ENCODE measurements around the gene MORC2. TPM values are rescaled to one million over a fixed set of nuclear protein-coding genes. Genes with fewer than 3 reads are reported as not detected.

Gene MORC2
- polyA plus RNA-seq, 1 donor from 2014 or later: 15.1 TPM

GRCh38 chr22:30990690-30991089 lies 22.1 kb upstream of the MORC2 start:
- no peak overlapping the region for H3K4me3 ChIP-seq (ENCODE audit: low read length)
- no peak overlapping the region for H3K4me2 ChIP-seq (ENCODE audit: low read length)
- no peaks in the 10 kb centered on the region for H3K36me3 ChIP-seq (ENCODE audit: insufficient read depth, low read length)
- H3K9me3 ChIP-seq (ENCODE audit: low read length): no peaks in the 10 kb centered on the region
- H3K27ac ChIP-seq (ENCODE audit: low read length): no peak overlapping the region
- no peaks in the 10 kb centered on the region for H4K20me1 ChIP-seq (ENCODE audit: insufficient read depth)
- TF ChIP-seq EZH2 (IDR thresholded peaks at IDR 0.05; ENCODE audit: borderline replicate concordance, insufficient read depth, low read length, poor library complexity, severe bottlenecking): no peak
- TF ChIP-seq CTCF (IDR thresholded peaks at IDR 0.05; ENCODE audit: poor library complexity, severe bottlenecking): no peak
- no peak for TF ChIP-seq MXI1 (conservative IDR thresholded peaks at IDR 0.05; ENCODE audit: poor library complexity, severe bottlenecking)
- no peak for TF ChIP-seq EP300 (conservative IDR thresholded peaks at IDR 0.05; ENCODE audit: poor library complexity, severe bottlenecking)
- TF ChIP-seq RAD21 (conservative IDR thresholded peaks at IDR 0.05): no peak
- TF ChIP-seq REST (IDR thresholded peaks at IDR 0.05; ENCODE audit: borderline replicate concordance): no peak
- no peak for TF ChIP-seq POLR2AphosphoS5 (IDR thresholded peaks at IDR 0.05)
- no peak for TF ChIP-seq SMC3 (conservative IDR thresholded peaks at IDR 0.05; ENCODE audit: poor library complexity)
- no peak for TF ChIP-seq TAF1 (IDR thresholded peaks at IDR 0.05; ENCODE audit: low read depth)
- H3F3A ChIP-seq (ENCODE audit: insufficient read depth, low read length, poor library complexity, severe bottlenecking): no peaks in the 10 kb centered on the region
- H2AFZ ChIP-seq (ENCODE audit: low read depth, low read length): no peak overlapping the region
- H3K79me2 ChIP-seq (replicated peaks; ENCODE audit: insufficient read depth, low read length): no peaks in the 10 kb centered on the region
- H3K9ac ChIP-seq (ENCODE audit: low read length): no peak overlapping the region
- H3K9me2 ChIP-seq (ENCODE audit: insufficient read depth, low read length): no peaks in the 10 kb centered on the region
- no peaks in the 10 kb centered on the region for H3K27me3 ChIP-seq (ENCODE audit: insufficient read depth, low read depth, low read length)

GRCh38 chr22:30989474-30989873 lies 20.9 kb upstream of the MORC2 start:
- H3K79me2 ChIP-seq (replicated peaks; ENCODE audit: insufficient read depth, low read length): no peaks in the 10 kb centered on the region
- H2AFZ ChIP-seq (ENCODE audit: low read depth, low read length): no peak overlapping the region
- H3K36me3 ChIP-seq (ENCODE audit: insufficient read depth, low read length): no peaks in the 10 kb centered on the region
- no peak overlapping the region for H3K27ac ChIP-seq (ENCODE audit: low read length)
- H3K9me2 ChIP-seq (ENCODE audit: insufficient read depth, low read length): no peaks in the 10 kb centered on the region
- H4K20me1 ChIP-seq (ENCODE audit: insufficient read depth): no peaks in the 10 kb centered on the region
- H3K9ac ChIP-seq (ENCODE audit: low read length): no peak overlapping the region
- no peaks in the 10 kb centered on the region for H3K9me3 ChIP-seq (ENCODE audit: low read length)
- H3K4me3 ChIP-seq (ENCODE audit: low read length): no peak overlapping the region
- H3F3A ChIP-seq (ENCODE audit: insufficient read depth, low read length, poor library complexity, severe bottlenecking): no peaks in the 10 kb centered on the region
- no peak overlapping the region for H3K4me2 ChIP-seq (ENCODE audit: low read length)
- TF ChIP-seq EP300 (conservative IDR thresholded peaks at IDR 0.05; ENCODE audit: poor library complexity, severe bottlenecking) (no peak), EZH2 (IDR thresholded peaks at IDR 0.05; ENCODE audit: borderline replicate concordance, insufficient read depth, low read length, poor library complexity, severe bottlenecking) (no peak), MXI1 (conservative IDR thresholded peaks at IDR 0.05; ENCODE audit: poor library complexity, severe bottlenecking) (no peak), CTCF (IDR thresholded peaks at IDR 0.05; ENCODE audit: poor library complexity, severe bottlenecking) (no peak), POLR2AphosphoS5 (IDR thresholded peaks at IDR 0.05) (no peak), TAF1 (IDR thresholded peaks at IDR 0.05; ENCODE audit: low read depth) (no peak), SMC3 (conservative IDR thresholded peaks at IDR 0.05; ENCODE audit: poor library complexity) (no peak), RAD21 (conservative IDR thresholded peaks at IDR 0.05) (no peak), REST (IDR thresholded peaks at IDR 0.05; ENCODE audit: borderline replicate concordance) (no peak)
- no peaks in the 10 kb centered on the region for H3K27me3 ChIP-seq (ENCODE audit: insufficient read depth, low read depth, low read length)

Measured in neural cell (in vitro differentiated cells).